Stimulated activated CD4-positive, alpha-beta T cell treated with anti-CD3 and anti-CD28 coated beads, TNF-alpha, amount 100 ng/mL, for 24 hours (primary cell): ENCODE data around the gene AFDN.
"Not testable (repeated sequence)": the region's sequence is repeated elsewhere in the genome, so short reads cannot be mapped to it uniquely, and the experiment has no call there.

Source experiments
- DNase-seq, 3 experiments: peaks; one replicate each; pipeline ENCODE4 v3.0.0-alpha.2; 2020; ENCODE audit warnings: low read depth in 3 of 3

AFDN gene

DNA sequence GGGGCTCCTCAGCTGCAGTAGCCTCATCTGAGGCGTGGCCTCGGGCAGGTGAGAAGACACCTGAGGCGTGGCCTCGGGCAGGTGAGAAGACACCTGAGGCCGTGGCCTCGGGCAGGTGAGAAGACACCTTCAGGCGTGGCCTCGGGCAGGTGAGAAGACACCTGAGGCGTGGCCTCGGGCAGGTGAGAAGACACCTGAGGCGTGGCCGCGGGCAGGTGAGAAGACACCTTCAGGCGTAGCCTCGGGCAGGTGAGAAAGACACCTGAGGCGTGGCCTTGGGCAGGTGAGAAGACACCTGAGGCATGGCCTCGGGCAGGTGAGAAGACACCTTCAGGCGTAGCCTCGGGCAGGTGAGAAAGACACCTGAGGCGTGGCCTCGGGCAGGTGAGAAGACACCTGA, 174.8 kb downstream of the AFDN start:
- DNase-seq, result not testable (repeated sequence)

DNA sequence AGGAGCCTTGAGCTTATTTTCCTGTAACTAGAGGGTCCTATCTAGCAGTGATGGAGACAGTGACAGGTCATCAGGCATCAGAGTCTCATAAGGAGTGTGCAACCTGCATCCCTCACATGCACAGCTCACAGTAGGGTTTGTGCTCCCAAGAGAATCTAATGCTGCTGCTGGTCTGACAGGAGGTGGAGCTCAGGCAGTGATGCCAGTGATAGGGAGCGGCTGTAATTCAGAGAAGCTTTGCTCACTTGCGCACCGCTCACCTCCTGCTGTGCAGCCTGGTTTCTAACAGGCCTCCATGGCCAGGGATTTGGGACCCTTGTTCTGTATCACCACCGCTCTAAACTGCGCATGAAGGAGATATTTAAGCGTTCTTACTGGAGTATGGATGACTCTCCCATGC, 176.1 kb downstream of the AFDN start:
- no peak for DNase-seq

DNA sequence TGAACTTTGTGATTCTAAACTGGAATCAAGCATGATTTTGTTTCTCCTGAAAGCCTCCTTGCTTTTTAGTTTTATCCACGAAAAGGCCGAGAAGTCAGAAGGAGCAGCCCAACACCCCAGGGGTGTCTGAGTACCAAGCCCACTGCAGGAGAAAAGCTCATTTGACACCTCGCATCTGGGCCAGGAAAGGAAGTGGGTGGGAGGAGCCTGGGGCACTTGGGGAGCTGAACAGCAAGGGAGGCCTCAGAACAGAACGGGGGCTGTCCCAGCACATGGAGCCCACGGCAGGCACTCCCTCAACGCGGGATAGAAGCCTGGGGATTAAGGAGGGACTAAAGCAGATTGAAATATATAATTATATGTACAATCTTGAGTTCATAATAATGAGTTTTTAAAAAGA, 177.3 kb downstream of the AFDN start:
- DNase-seq, result no peak

DNA sequence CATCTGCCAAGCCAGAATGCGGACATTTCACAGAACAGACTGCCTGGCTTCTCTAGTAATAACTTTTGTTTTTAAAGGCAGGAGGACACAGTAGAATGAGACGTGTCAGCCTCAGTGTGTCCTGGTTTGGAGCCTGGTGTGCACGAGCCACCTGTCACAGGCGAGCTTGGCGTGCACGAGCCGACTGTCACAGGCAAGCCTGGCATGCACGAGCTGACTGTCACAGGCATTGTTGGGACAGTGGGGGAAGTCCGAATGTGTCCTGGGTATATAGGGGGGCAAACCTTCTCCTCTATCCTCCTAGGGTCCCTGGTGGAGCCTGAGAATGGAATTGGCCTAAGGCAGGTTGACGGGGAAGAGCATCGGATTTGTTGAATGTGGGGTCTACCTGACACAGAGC, 178.2 kb downstream of the AFDN start:
- no peak for DNase-seq

DNA sequence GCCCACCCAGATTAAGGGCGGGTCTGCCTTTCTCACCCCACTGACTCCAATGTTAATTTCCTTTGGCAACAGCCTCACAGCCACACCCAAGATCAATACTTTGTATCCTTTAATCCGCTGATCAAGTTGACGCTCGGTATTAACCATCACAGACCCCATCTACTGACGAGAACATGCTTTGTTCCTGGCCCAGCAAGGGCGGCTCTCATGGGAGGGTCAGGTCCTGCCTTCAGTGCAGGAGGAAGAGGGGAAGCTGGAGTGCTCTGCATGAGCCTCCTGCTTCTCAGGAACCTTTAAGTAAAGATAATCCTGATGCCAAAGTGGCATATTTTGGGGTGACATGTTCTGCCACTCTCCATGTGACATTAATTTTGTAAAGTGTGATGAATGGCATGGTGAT, 179.1 kb downstream of the AFDN start:
- DNase-seq, result no peak

DNA sequence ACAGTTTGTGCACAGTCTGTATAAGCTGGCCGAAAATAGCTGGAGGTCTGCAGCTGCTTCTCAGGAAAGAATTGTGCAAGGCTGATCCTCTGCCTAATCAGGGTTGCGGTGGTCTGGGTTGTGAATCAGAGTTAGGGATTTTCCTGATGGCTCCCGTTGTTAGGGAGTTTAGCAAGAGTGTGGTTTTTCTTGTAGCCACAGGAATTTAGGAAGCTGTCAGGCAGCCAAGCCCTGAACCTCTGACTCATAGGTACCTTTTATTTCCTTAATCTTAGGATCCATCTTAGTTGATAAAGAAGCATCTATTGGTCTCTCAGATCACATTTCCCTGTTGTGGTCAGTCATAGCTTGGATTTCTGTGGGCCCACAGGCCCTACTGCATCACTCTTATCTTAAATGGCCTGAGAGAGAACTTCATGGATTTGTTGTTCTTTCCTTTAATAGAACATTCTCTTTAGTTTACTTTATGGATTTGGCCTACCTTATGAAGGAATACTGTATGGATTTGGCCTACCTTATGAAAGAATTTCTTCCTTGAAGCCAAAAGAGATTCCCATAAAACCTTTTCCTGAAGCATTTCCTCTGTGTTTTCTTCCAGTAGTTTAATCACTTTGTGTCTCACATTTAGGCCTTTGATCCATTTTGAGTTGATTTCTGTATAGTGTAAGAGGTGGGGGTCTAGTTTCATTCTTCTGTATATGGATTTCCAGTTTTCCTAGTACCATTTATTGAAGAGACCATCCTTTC, 181.1 kb downstream of the AFDN start:
- DNase-seq, result no peak

DNA sequence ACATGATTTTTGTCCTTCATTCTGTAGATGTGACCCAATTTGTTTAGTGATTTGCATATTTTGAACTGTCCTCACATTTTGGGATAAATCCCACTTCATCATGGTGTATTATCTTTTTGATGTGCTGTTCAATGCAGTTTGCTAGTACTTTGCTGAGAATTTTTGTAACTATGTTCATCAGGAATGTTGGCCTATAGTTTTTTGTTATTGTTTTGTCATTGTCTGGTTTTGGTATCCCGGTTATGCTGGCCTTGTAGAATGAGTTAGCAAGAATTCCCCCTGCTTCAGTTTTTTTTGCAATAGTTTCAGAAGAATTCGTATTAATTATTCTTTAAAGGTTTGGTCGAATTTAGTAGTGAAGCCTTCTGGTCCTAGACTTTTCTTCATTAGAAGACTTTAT, 182.6 kb downstream of the AFDN start:
- no peak for DNase-seq

DNA sequence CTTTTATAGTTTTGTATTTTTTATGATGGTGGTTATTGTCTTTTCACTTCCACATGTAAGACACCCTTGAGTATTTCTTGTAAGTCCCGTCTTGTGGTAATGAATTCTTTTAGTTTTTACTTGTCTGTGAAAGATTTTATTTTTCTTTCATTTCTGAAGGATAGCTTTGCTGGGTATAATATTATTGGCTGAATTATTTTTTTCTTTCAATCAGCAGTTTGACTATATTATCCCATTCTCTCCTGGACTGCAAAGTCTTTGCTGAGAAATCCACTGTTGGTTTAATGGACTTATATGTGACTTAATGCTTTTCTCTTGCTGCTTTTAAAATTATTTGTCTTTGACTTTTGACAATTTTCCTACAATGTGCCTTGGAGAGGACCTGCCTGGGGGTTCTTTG, 184.6 kb downstream of the AFDN start:
- DNase-seq, result no peak

DNA sequence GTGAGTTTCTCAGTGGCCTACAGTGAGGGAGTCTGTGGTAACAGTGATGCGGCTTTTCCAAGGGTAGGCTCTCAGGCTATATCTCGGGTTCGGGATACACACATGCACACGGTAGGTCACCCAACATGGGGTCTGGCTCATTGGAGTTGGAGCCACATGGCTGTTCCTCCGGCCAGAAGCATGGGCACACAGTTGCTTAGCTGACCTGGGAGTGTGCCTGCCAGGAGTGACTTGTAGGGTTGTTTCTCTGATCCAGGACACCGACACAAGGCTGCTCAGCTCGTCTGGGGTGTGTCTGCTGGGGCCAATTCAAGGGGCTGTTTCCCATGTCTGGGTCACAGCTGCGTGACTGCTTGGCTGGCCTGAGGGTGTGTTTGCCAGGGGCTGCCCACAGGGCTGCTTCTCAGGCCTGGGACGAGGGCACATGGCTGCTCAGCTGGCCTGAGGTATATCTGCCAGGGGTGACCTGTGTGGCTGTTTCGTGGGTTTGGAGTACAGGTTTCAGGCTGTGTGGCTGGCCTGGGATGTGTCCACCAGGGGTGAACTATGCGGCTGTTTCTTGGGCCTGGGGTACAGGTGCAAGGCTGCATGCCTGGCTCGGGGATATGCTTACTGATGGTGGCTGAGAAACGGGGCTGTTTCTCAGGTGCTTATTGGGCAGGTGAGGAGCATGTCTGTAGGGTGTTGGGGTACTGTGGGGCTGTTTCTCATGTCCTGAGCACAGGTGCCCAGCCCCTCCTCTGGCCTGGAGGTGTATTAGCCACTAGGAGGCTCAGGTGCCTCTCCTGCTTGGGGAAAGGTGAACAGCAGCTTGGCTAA, 185.9 kb downstream of the AFDN start:
- no peak for DNase-seq

DNA sequence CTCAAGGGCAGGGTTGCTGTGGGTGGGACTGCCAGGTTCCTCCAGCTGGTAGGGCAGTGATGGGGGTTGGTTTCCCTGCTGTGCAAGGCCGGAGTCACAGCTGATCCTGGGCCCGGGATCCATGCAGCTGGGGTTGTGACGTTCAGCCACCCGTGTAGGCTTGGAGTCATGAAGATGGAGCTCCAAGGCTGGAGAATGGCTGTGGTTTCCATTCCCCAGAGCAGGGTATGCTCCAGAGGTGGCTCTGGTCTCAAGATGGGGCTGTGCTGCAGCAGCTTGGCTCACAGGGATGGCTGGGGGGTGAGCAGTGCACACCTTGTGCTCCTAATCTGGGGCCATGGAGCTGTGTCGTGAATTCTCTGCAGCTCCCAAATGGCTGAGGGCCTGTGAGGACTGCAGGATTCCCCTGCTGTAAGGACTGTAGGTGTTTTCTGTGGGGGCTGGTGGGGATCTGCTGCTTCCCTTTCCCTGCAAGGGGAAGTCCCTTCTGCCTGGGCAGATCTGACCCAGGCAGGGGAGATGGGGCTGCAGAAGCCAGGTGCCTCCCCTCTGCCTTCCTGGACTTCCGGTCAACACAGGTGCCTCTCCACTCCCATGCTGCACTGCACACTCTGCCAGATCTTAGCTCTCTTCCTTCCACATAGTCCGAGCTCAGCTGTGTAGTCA, 186.7 kb downstream of the AFDN start:
- DNase-seq, result no peak

DNA sequence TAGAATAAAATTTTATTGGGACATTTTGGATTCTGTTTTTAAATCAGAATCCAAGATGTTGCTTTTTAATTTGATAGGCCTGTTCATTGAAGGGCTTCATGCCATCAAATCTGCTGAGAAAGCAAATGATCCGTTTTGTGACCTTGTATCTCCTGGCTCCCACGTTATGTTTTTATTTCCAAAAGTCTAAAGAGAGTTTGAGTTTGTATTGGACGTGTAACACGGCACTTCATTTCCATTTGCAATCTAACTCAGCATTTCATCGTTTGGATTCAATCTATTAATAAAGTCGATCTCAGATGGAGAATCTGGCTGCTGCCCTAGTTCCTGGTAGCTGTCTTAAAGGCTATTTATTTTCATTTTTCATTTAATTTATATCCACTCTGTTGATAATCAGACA, 187.7 kb downstream of the AFDN start:
- no peak for DNase-seq

DNA sequence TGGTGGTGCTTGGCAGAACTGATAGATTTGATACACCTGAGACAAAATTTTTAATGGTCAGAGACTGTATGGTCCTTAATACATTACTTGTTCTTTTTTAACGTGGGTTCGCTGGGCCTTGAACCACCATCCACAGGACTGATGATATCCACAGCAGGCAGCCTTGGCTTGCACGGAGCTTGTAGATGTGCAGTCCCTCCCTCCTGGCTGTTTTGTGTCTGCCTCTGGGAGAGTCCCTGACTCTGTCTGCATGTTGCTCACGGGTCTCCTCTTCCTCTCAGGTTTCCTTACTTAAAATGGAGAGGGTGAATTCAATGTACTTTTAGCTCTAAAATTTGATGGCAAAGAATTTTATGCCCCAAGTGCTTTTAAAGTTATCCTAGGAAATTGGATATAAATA, 188.3 kb downstream of the AFDN start:
- DNase-seq, result no peak

DNA sequence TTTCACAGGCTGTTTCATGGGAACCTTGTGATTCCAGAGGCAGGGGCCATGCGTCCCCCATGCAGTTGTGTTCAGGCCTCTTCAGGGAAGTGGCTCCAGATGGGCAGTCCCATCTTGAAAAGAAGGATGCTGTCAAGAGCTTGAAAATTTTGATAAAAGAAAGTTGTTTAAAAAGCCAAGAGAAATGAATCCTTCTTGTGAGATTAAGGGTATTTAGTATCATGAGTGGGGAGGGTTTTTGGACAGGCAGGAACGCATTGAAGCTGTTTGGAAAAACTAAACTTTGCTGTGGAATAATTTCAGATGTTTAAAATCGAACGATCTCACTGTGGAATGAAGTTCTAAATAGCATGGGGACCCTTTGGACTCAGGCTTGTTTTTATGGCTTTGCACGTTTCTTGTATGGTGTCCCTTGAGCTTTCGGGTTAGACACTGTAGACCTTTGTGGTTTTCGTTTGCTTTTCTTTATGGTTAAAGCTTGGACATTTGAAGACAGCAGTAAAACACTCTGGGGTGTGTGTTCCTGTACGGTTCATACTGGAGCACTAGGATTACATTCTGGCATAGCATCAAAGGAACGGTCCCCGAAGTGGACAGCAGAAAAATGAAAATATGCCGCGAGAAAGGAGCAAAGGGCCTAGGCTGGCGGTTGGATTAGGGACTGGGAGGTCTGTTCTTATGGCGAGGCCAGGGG, 188.9 kb downstream of the AFDN start:
- no peak for DNase-seq

DNA sequence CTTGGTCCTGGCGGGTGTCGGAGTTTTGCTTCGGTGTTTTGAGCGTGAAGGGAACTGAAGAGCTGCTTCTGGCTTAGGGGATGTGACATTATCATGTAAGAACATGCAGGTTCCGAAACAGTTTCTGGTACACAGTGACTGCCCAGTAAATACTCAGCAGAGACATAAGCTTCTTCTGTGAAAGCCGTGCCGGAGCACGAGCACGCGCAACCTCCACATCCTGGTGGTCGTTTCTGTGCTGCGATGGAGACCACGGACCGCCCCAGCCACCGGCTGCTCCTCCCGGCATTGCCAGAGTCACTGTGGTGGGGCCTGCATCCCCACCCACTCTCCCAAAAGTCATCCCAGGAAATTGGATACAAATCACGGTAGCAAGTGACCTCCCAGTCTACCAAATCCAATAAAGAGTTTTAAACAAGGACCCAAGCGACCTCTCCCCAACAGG, 189.5 kb downstream of the AFDN start:
- DNase-seq, result no peak

DNA sequence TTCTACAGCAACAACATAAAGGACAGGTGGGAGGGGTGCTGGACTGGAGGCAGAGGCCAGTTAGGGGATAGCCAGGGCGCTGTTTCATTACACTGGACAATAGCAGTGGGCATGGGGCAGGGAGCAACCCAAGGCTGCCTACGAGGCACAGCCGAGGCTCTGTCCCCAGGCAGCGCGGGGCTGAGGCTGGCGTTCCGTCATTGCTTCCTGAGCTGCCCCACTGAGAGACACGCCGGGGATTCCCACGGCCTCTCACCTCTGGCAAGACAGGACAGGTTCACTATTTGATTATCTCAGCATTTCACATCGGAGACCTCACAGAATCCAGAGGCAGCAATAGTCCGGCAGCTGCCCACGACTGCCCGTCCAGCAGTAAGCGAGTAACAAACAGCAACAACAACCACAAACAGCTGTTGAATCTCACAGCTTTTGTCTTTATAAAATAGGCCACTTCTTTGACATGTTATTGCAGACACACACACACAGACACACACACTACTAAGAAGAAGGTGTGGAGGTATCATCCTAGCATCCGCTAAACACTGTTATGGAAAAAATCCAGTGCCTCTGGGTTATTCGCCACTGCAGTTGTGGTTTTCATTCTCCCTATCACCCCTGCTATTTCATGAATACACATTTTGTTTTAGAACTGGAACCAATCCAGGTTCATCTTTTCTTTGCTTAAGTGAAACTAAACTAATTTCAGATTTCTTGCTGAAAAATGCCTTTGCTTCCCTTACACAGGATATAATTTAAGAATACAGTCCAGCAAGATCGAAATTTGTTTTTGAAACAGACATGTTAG, 190.2 kb downstream of the AFDN start:
- no peak for DNase-seq

DNA sequence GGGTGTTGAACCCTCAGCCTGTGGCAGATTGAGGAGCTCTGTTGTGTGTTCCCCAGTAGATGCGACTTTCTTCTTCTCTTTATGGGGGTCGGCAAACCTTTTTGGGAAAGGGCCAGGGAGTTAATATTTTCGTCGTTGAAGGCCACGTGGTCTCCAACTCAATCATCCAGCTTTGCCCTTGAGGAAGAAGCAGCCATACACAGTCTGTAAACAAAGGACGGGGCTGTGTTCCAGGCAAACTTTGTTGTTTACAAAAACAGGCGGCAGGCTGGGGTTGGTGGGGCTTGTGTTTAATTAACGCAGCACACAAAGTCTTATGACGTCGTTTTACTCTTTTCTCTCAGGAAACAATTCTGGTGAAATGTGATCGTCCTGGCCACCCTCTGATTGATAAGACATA, 190.9 kb downstream of the AFDN start:
- DNase-seq, result no peak

DNA sequence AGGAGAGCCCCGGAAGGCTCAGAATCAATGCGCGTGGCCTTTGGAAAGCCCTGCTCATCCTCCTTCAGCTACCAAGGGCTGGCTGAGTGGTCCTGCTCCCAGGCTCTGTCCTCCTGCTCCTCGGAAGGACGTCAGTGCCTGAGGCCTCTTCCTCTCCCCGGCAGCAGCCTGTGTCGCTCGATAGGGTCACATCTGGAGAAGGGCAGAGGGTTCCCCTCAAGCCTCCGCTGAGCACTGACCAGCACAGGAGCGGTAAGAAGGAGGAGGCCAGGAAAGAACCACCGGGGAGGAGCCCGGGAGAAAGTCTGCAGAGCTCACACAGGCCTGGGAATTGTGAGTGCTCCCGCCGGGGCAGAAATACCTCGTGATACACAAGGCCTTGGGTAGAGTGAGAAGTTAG, 192.0 kb downstream of the AFDN start:
- no peak for DNase-seq

DNA sequence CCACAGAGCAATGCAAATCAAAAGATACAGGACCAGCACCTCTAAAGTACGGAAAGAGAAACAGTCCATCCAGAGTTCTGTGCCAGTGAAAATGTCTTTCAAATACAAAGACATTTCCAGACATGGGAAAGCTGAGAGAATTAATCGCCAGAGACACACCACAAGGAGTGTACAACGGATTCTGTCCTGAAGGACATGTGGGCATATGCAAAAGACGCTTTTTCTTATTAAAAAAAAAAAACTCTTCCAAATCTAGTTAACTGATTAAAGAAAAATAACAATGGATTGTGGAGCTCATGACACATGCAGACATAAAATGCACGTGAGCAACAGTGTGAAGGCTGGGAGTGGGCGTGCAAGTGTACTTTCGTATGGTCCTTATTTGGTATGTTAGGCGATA, 193.5 kb downstream of the AFDN start:
- DNase-seq, result no peak

DNA sequence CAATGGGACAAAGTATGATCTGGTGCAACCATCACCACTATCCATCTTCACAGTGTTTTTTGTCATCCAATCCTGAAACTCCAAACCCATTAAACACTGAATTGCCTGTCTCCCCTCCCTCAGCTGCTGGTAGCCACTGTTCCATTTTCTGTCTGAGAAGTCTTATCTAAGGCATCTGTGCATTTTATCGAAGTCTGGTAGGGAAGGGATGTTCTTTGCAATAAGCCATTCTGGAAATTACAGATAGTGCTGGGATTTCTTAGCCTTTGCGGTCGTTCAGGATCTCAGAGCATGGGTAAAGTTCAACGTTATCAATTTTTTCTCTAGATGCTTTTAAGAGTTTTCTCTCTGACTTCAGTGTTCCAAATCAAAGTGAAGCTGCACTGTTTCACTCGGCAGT, 194.9 kb downstream of the AFDN start:
- no peak for DNase-seq
